GM21447 (cell line): Measurements from ENCODE around the gene KHK.

Source experiments
- ATAC-seq: cut with Tn5 transposase; IDR thresholded peaks from one replicate; pipeline ENCODE4 v1.9.1; 2021; ENCODE audit not compliant: unreplicated experiment

Gene KHK

GRCh38 chr2:27080603-27080936, 6.0 kb upstream of the KHK start:
- no peak for ATAC-seq

GRCh38 chr2:27081984-27082772, 4.4 kb upstream of the KHK start:
- no peak for ATAC-seq

DNA sequence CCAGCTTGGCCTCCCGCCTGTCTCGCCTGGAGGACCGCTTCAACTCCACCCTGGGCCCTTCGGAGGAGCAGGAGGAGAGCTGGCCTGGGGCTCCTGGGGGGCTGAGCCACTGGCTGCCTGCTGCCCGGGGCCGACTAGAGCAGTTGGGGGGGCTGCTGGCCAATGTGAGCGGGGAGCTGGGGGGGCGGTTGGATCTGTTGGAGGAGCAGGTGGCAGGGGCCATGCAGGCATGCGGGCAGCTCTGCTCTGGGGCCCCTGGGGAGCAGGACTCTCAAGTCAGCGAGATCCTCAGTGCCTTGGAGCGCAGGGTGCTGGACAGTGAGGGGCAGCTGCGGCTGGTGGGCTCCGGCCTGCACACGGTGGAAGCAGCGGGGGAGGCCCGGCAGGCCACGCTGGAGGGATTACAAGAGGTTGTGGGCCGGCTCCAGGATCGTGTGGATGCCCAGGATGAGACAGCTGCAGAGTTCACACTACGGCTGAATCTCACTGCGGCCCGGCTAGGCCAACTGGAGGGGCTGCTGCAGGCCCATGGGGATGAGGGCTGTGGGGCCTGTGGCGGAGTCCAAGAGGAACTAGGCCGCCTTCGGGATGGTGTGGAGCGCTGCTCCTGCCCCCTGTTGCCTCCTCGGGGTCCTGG, 3.7 kb upstream of the KHK start:
- no peak for ATAC-seq

DNA sequence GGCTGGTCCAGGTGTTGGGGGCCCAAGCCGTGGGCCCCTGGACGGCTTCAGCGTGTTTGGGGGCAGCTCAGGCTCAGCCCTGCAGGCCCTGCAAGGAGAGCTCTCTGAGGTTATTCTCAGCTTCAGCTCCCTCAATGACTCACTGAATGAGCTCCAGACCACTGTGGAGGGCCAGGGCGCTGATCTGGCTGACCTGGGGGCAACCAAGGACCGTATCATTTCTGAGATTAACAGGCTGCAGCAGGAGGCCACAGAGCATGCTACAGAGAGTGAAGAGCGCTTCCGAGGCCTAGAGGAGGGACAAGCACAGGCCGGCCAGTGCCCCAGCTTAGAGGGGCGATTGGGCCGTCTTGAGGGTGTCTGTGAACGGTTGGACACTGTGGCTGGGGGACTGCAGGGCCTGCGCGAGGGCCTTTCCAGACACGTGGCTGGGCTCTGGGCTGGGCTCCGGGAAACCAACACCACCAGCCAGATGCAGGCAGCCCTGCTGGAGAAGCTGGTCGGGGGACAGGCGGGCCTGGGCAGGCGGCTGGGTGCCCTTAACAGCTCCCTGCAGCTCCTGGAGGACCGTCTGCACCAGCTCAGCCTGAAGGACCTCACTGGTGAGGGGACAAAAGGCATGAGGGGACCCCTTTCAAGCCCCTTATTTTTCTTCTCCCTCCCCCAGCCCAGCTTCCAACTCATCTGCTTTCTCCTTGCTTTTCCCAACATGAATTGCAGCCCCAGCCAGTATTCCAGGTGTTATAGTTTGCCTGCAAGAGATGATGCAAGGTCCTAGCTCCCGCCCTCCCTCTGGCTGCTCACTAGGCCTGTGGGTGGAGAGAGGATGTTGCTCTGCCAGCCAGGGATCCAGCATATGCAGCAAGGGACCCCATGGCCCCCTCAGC, 2.9 kb upstream of the KHK start:
- no peak for ATAC-seq

DNA sequence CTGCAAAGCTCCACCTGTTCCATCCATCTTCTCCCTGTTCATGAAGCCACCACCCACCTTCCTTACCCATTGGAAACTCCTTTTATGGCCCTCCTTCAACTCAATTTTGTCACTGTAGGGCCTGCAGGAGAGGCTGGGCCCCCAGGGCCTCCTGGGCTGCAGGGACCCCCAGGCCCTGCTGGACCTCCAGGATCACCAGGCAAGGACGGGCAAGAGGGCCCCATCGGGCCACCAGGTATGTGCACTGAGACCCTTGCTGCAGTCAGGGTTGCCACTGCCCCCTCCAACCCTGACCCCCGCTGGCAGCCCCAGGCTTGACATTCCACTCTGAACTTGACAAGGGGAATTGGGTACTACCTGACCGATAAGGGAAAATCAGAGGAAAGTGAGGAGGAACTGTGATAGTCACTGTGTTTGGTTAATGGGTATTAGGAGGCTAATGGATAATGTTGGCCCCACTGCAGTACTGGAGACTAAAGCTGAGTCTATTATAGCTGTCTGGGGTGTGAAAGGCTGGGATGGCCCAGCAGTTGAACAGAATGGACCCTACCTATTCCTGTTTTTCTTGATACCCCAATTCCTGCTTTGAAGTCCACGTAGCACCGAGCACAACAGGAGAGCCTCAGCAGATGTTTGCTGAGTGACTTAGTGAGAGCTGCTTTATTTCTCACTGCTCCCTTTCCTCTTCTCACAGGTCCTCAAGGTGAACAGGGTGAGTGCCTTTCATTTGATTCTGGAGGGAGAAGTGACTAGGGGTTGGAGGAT, 2.1 kb upstream of the KHK start:
- ATAC-seq = no peak

- ATAC-seq = no peak
These were observed 1.4 kb upstream of the KHK start for GRCh38 chr2:27085062-27085672.

GRCh38 chr2:27085673-27086089, 891 bp upstream of the KHK start:
- ATAC-seq = peak; percentile 1

GRCh38 chr2:27086090-27086723, 365 bp upstream of the KHK start:
- ATAC-seq = peak; percentile 63

- no peak for ATAC-seq
These were observed 1.3 kb downstream of the KHK start for GRCh38 chr2:27087823-27088410.

GRCh38 chr2:27088634-27089033, 2.1 kb downstream of the KHK start:
- ATAC-seq = no peak

DNA sequence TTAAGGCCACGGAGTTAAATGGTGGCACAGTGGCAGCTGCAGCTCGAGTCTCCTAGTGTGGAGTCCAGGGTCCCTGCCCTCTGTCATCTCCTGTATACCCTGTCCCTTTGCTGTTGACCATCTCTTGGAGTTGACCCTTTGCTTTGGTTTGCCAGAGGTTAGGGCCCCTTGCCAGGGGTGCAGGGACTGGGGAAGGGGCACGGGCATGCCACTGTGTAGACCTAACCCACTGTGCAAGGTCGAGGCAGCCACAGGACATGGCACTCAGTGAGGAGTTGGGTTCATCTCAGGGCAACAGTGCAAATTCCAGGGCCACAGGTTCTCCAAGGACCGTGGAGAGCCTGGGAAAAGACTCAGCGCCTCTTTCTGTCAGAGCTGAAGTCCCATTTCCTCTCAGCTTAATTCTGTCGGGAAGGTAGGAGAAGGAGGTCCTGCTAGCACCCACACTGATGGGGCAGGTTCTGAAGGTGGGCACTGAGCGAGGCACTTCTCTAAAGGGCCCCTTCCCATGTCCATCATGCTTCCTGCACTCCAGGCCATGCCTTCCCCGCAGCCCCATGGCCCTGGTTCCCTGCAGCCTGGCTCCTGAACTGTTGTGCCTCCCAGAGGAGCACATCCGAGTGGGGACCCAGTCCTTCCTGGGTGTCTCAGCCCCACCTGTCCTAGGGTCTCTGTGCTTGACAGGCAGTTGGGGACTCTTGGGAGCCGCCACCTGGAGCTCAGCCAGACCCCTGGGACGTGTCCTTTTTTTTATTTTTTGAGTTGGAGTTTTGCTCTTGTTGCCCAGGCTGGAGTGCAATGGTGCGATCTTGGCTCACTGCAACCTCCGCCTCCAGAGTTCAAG, 2.8 kb downstream of the KHK start:
- no peak for ATAC-seq

GRCh38 chr2:27091746-27092695, 5.4 kb downstream of the KHK start:
- ATAC-seq = no peak

- ATAC-seq = no peak
These were observed 6.3 kb downstream of the KHK start for GRCh38 chr2:27092696-27093429.

GRCh38 chr2:27093430-27094352, 7.1 kb downstream of the KHK start:
- ATAC-seq = no peak

DNA sequence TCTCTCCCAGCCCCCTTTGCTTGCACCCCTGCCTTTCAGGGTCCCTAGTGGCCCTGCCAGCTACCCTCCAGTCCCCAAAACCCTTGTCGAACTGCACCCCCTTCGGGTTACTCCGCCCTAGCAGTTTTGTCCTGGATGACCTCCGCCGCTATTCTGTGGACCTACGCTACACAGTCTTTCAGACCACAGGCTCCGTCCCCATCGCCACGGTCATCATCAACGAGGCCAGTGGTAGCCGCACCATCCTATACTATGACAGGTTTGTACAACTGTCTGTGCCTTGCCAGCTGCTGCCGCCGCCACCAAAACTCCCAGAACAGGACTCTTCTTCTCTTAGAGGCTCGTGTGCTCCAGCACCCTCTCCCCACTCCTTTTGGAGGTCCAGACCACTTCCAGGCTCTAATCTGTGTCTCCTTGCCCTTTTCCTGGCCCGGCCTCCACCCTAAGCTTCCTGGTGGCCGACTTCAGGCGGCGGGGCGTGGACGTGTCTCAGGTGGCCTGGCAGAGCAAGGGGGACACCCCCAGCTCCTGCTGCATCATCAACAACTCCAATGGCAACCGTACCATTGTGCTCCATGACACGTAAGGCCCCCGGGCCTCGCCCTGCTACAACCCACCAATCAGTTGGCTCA, 7.9 kb downstream of the KHK start:
- ATAC-seq = no peak

- no peak for ATAC-seq
These were observed 8.8 kb downstream of the KHK start for GRCh38 chr2:27095427-27095744.
